KOPT-K1 (cell line): ENCODE measurements around the gene AIDA.
"Not testable (repeated sequence)": the region's sequence is repeated elsewhere in the genome, so short reads cannot be mapped to it uniquely, and the experiment has no call there.

Experiments
- H3K27ac ChIP-seq: fragments of 200-600 bp; sonication (generic); 2 replicates; pipeline ENCODE4 v1.5.1; 2016; ENCODE audit warnings: antibody characterized with exemption, mild to moderate bottlenecking, low read depth, low read length; ENCODE audit not compliant: poor library complexity, severe bottlenecking
- H3K36me3 ChIP-seq: fragments of 200-600 bp; sonication (generic); 2 replicates; pipeline ENCODE4 v1.5.1; 2017; ENCODE audit warnings: antibody characterized with exemption, mild to moderate bottlenecking, low read length, moderate library complexity; ENCODE audit not compliant: insufficient read depth
- H3K9me3 ChIP-seq: fragments of 200-600 bp; sonication (generic); 2 replicates; pipeline ENCODE4 v1.5.1; 2017; ENCODE audit warnings: antibody characterized with exemption, low read length, mild to moderate bottlenecking; ENCODE audit not compliant: insufficient read depth, poor library complexity, severe bottlenecking

The AIDA gene

GRCh38 chr1:222691016-222691415 is 21.3 kb downstream of the AIDA start:
- Histone ChIP-seq H3K9me3 (no peaks in the 10 kb centered on the region), H3K27ac (no peak overlapping the region), H3K36me3 (peaks cover 39% of the 10 kb centered on the region)

DNA sequence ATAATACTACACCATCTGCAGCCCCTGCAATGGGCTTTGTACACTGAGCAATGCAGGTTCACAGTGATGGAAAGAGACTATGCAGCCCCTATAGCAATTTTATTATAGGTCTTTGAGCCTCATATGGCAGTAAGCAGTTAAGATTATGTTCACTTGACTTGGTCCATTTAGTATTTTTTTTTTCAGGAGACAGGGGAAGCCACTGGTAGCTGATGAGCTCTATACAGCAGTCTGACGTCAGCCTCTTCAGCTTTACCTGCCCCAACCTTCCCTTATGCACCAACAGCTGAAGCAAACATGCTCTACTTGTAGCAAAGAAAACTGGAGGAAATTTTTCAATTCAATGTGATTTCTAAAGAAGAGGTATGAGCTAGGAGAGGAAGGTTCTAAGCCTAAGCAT is 32.2 kb downstream of the AIDA start:
- Histone ChIP-seq H3K36me3 (peaks cover 41% of the 10 kb centered on the region), H3K9me3 (no peaks in the 10 kb centered on the region), H3K27ac (no peak overlapping the region)

GRCh38 chr1:222670110-222670509 is 42.2 kb downstream of the AIDA start:
- H3K27ac ChIP-seq, result no peak overlapping the region
- H3K9me3 ChIP-seq, result no peaks in the 10 kb centered on the region
- H3K36me3 ChIP-seq, result peaks cover 77% of the 10 kb centered on the region

DNA sequence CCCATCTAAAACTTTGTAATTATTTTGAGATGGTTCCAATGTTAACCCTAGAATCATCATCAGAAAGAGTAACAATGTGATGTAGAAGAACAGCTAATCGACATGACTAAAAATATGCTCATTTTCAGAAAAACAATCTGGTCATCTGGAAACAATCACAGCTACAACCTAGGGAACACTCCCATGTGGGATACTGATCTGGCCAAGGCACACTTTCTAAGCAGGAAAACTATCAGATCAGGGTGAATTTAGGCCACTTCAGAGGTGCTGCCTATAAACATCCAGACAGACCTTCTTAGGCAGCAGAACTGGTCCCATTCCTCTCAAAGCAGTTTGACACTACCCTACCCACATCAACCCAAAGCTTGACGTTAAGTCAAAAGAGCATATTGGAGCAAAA is 43.2 kb downstream of the AIDA start:
- H3K27ac ChIP-seq, H3K9me3 ChIP-seq: not testable (repeated sequence)
- H3K36me3 ChIP-seq, result peaks cover 77% of the 10 kb centered on the region

DNA sequence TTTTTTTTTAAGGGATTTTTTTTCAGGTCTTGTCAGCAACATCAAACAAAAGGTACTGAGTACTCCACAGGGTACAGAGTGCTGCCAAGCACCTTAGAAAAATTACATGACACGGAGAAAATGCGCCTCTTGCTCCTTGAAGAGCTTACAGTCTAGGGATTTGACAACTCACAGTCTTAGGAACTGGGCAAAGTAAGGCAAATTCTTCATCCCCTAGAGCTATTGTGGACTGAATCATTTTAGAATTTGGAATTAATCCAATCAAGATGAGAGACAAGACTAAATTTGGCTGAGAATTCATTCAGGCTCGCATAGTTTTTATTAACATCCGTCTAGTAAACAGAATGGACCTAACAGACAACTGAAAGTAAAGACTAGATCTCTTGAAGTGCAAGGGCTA is 44.1 kb downstream of the AIDA start:
- not testable (repeated sequence) for H3K9me3 ChIP-seq, H3K27ac ChIP-seq
- peaks cover 80% of the 10 kb centered on the region for H3K36me3 ChIP-seq

DNA sequence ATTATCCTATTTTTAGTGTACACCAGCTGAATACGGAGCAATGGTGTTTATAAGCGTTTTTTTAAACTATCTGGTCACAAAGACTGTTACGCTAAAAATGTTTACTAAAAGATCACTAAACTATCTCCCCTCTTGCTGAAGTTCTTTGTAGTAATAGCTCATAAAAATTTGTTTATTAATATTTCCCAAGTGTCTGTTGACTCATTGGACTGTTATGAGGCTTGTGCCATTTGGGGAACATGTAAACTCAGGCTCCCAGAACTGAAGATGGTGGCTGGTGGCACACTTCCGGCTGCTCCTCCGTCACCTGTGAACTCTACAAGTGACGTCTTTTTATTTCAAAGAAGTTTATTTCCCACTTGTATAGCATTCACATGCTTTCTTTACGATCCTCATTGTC is 46.3 kb downstream of the AIDA start:
- Histone ChIP-seq H3K9me3 (no peaks in the 10 kb centered on the region), H3K36me3 (peaks cover 81% of the 10 kb centered on the region)

DNA sequence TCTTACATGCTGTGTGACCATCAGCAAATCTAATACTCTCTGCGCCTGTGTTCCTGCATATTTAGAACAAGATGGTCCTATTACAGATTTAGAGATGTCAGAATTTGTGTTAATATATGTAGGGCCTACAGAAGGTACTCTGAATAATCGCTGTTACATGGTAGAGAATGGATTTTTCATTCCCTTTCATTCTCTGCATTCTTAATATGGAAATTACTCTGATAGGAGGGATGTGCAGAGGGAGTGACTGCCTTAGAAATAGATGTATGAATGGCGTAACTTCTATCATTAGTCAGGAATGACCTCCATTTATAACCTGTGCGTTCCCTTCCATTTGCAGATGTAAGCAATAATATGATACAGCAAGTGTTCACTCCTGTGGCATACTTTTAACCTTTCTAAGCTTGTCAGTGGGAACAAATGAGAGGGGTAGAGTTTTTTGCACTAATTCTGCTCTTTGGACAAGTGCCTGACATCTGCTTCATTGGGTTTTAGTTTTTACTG is 48.8 kb downstream of the AIDA start:
- H3K27ac ChIP-seq, result no peak overlapping the region
- H3K36me3 ChIP-seq, result peaks cover 96% of the 10 kb centered on the region
- no peaks in the 10 kb centered on the region for H3K9me3 ChIP-seq

More for the DNA sequence above, 46.3 kb downstream of the AIDA start:
- no peak overlapping the region for H3K27ac ChIP-seq

- no peaks in the 10 kb centered on the region for H3K9me3 ChIP-seq
- H3K36me3 ChIP-seq, result peaks cover 96% of the 10 kb centered on the region
- no peak overlapping the region for H3K27ac ChIP-seq
Observed at GRCh38 chr1:222657899-222658298, 54.4 kb downstream of the AIDA start.

GRCh38 chr1:222656391-222657155 is 55.7 kb downstream of the AIDA start:
- Histone ChIP-seq H3K36me3 (peaks cover 96% of the 10 kb centered on the region), H3K27ac (no peak overlapping the region), H3K9me3 (no peaks in the 10 kb centered on the region)

GRCh38 chr1:222654849-222655248 is 57.4 kb downstream of the AIDA start:
- Histone ChIP-seq H3K9me3 (no peaks in the 10 kb centered on the region), H3K27ac (peak overlapping the region; percentile 21), H3K36me3 (peaks cover 96% of the 10 kb centered on the region)

- no peak overlapping the region for H3K27ac ChIP-seq
- peaks cover 91% of the 10 kb centered on the region for H3K36me3 ChIP-seq
- H3K9me3 ChIP-seq, result no peaks in the 10 kb centered on the region
Observed at GRCh38 chr1:222653178-222653827, 59.0 kb downstream of the AIDA start.

DNA sequence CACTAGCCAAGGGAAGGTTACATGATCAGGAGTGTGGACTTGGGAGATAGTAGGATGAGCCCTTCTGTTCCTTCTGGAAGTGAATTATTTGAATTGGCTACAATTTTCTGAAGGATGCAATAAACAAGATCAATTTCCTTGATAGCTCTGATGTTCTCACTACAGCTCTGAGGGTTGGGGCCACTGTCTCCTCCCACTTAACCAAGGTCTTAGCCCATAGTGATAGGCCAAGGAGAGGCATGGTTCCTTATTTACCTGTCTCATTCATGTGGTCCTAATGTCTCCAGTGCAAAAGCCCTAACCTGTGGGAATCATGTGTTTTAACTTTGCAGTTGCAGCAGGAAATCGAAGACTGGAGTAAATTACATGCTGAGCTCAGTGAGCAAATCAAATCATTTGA is 59.6 kb downstream of the AIDA start:
- H3K36me3 ChIP-seq, result peaks cover 85% of the 10 kb centered on the region
- no peak overlapping the region for H3K27ac ChIP-seq
- H3K9me3 ChIP-seq, result no peaks in the 10 kb centered on the region

DNA sequence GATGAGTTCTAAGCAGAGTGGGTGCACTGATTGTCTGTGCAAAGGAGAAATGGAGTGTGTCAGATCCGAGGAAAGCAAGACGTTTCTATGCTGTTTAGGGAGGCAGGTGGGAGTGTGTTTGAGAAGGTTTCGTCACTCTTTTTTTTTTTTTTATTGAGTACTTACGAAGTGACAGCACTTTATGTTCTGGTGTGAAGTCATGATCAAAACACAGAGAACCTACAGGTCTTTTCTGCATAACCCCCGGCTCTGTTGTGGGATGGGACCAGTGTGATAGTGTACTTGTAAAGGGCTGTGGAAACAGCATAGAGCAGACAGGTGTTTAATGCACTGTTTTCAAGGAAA is 67.7 kb downstream of the AIDA start:
- Histone ChIP-seq H3K9me3 (no peaks in the 10 kb centered on the region), H3K27ac (peak overlapping the region; percentile 88), H3K36me3 (peaks cover 31% of the 10 kb centered on the region)

GRCh38 chr1:222643938-222644635 is 68.2 kb downstream of the AIDA start:
- Histone ChIP-seq H3K9me3 (no peaks in the 10 kb centered on the region), H3K36me3 (peaks cover 33% of the 10 kb centered on the region), H3K27ac (peak overlapping the region; percentile 88)

- peaks cover 32% of the 10 kb centered on the region for H3K36me3 ChIP-seq
- H3K27ac ChIP-seq, result peak overlapping the region; percentile 88
- no peaks in the 10 kb centered on the region for H3K9me3 ChIP-seq
Observed at GRCh38 chr1:222643606-222643937, 68.7 kb downstream of the AIDA start.
